GM12878 (cell line): ENCODE measurements around the gene STK26. TPM values are rescaled to one million over a fixed set of nuclear protein-coding genes. Genes with fewer than 3 reads are reported as not detected.
"Not testable (repeated sequence)": the region's sequence is repeated elsewhere in the genome, so short reads cannot be mapped to it uniquely, and the experiment has no call there.

Source experiments
- ATAC-seq: fragments of 200-7000 bp; cut with Tn5 transposase; 3 replicates; pipeline ENCODE4 v1.9.1; 2020; ENCODE audit warnings: mild to moderate bottlenecking, moderate library complexity
- BruUV-seq: library from RNA; stranded (reverse); fragments of 400-500 nt; replicated peaks from 2 replicates; lab custom pipeline; 2021; lab: Mats Ljungman, UMichigan
- CTCF ChIA-PET: fragments of 300-600 bp; sonication (Branson Sonifier 250); formaldehyde crosslinking; extraction: SDS; loops from one replicate; lab custom pipeline; 2021; ENCODE audit warnings: inconsistent platforms; lab: Yijun Ruan, JAX
- POLR2A ChIA-PET: fragments of 350-600 bp; formaldehyde crosslinking; extraction: SDS; loops from one replicate; lab custom pipeline; 2021; ENCODE audit warnings: inconsistent platforms; lab: Charles Lee
- RAD21 ChIA-PET: fragments of 300-600 bp; sonication (Branson Sonifier 250); formaldehyde crosslinking; loops from one replicate; lab custom pipeline; 2023; ENCODE audit warnings: antibody characterized with exemption; ENCODE audit not compliant: unreplicated experiment; lab: Charles Lee
- SMC1A ChIA-PET: fragments of 300-600 bp; sonication (Branson Sonifier 250); formaldehyde crosslinking; loops from one replicate; lab custom pipeline; 2023; ENCODE audit not compliant: unreplicated experiment, uncharacterized antibody; lab: Charles Lee
- DNase-seq: peaks from one replicate; pipeline ENCODE4 v3.0.0-alpha.2; 2011; ENCODE audit warnings: low read depth, low spot score
- FAIRE-seq: peaks from 3 replicates; lab custom pipeline; 2011; peaks lifted over from hg19 to GRCh38; lab: Jason Lieb, UNC
- H2AFZ ChIP-seq: 2 replicates; pipeline ENCODE4 v1.6.0; 2011; ENCODE audit warnings: low read depth, low read length, control low read depth; ENCODE audit not compliant: control insufficient read depth
- H3K27ac ChIP-seq: 2 replicates; pipeline ENCODE4 v1.5.1; 2011; ENCODE audit warnings: control low read depth; ENCODE audit not compliant: control insufficient read depth, insufficient read depth
- H3K27me3 ChIP-seq, 2 experiments: replicated peaks in 1 of 2; 2 replicates each; pipeline versions ENCODE4 v1.6.0 to v1.6.1; 2011; ENCODE audit warnings: low read length in 1 of 2; ENCODE audit not compliant: control insufficient read depth in 2 of 2, insufficient read depth in 2 of 2
- H3K36me3 ChIP-seq, 2 experiments: 2 replicates each; pipeline ENCODE4 v1.5.1; 2011; ENCODE audit warnings: low read length in 1 of 2; ENCODE audit not compliant: control insufficient read depth in 2 of 2, insufficient read depth in 2 of 2
- H3K4me1 ChIP-seq: 2 replicates; pipeline ENCODE4 v1.6.1; 2011; ENCODE audit warnings: mild to moderate bottlenecking, low read length, moderate library complexity, mixed read lengths; ENCODE audit not compliant: control insufficient read depth, insufficient read depth
- H3K4me2 ChIP-seq: 2 replicates; pipeline ENCODE4 v1.6.0; 2011; ENCODE audit warnings: control low read depth; ENCODE audit not compliant: control insufficient read depth, insufficient read depth
- H3K4me3 ChIP-seq: fragments of 200-600 bp; sonication (generic); 2 replicates; pipeline ENCODE4 v1.5.1; 2016
- H3K79me2 ChIP-seq: 2 replicates; pipeline ENCODE4 v1.6.0; 2011; ENCODE audit warnings: low read length; ENCODE audit not compliant: control insufficient read depth, insufficient read depth
- H3K9ac ChIP-seq: 2 replicates; pipeline ENCODE4 v1.8.0; 2011; ENCODE audit warnings: low read length, control low read depth, mixed read lengths; ENCODE audit not compliant: control insufficient read depth, insufficient read depth
- H3K9me3 ChIP-seq: replicated peaks from 3 replicates; pipeline ENCODE4 v1.5.1; 2011; ENCODE audit warnings: mild to moderate bottlenecking, low read length; ENCODE audit not compliant: control insufficient read depth, insufficient read depth
- H4K20me1 ChIP-seq: 2 replicates; pipeline ENCODE4 v1.6.0; 2011; ENCODE audit not compliant: control insufficient read depth, insufficient read depth
- KLF5 ChIP-seq: fragments of 450-650 bp; IDR thresholded peaks from 2 replicates; pipeline ENCODE4 v1.6.1; 2014; ENCODE audit warnings: mild to moderate bottlenecking; ENCODE audit not compliant: partially characterized antibody
- RAD21 ChIP-seq: IDR thresholded peaks from 2 replicates; pipeline ENCODE4 v1.6.1; 2011; ENCODE audit warnings: mild to moderate bottlenecking, low read depth, low read length, moderate library complexity; ENCODE audit not compliant: insufficient read depth
- RAD51 ChIP-seq: fragments of 450-650 bp; IDR thresholded peaks from 2 replicates; pipeline ENCODE4 v1.6.1; 2016; ENCODE audit warnings: moderate library complexity, mild to moderate bottlenecking, inconsistent platforms
- SIX5 ChIP-seq: IDR thresholded peaks from 2 replicates; pipeline ENCODE4 v1.6.1; 2011; ENCODE audit warnings: mild to moderate bottlenecking, low read depth, low read length, moderate library complexity; ENCODE audit not compliant: severe bottlenecking
- SMARCA5 ChIP-seq: fragments of 450-650 bp; IDR thresholded peaks from 2 replicates; pipeline ENCODE4 v1.6.1; 2017; ENCODE audit warnings: mild to moderate bottlenecking
- ZNF24 ChIP-seq: fragments of 450-650 bp; IDR thresholded peaks from 2 replicates; pipeline ENCODE4 v1.6.1; 2017; ENCODE audit warnings: antibody characterized with exemption, mild to moderate bottlenecking
- ZNF274 ChIP-seq: IDR thresholded peaks from one replicate; pipeline ENCODE4 v1.8.0; 2011; ENCODE audit not compliant: insufficient read length, insufficient read depth
- WGBS: methylation state at CpG from one replicate; pipeline ENCODE4 v1.1.6; 2016; ENCODE audit warnings: low lambda C conversion rate; ENCODE audit not compliant: insufficient replicate concordance, insufficient coverage; ENCODE audit errors: missing lambda C conversion rate; 5-methylcytosine and 5-hydroxymethylcytosine counted together
- in situ Hi-C: fragments of 300-500 bp; cut with MboI; formaldehyde crosslinking; loops from 9 replicates; pipeline ENCODE4 v1.14.3; 2018; ENCODE audit warnings: mixed read lengths
- intact Hi-C: fragments of 100-400 bp; cut with micrococcal nuclease; formaldehyde crosslinking; loops from one replicate; pipeline ENCODE4 v1.14.2; 2022; ENCODE audit not compliant: unreplicated experiment
- polyA plus RNA-seq, 11 experiments: library from polyadenylated mRNA; depleted of rRNA in 4 of 11; unstranded in 6 of 11; stranded (reverse) in 5 of 11; fragments of >200 nt; fragmentation: Nextera tagmentation in 4 of 11; fragmentation: Illumina TruSeq in 1 of 11; extraction: Ambion mirVana in 4 of 11; extraction: Trizol in 1 of 11; gene quantifications; 1 replicate in 1 of 11; 2 replicates in 10 of 11; pipeline versions ENCODE4 v1.2.1 to v1.2.3, GENCODE V29; 2011 to 2016; ENCODE audit warnings: inconsistent platforms in 2 of 11, missing spikeins in 2 of 11, low read depth in 1 of 11
- total RNA-seq, 4 experiments: library from RNA; depleted of rRNA in 3 of 4; stranded (reverse); fragments of >200 nt in 3 of 4; fragmentation: Illumina TruSeq in 1 of 4; extraction: Trizol in 1 of 4; gene quantifications; 2 replicates each; pipeline versions ENCODE4 v1.2.1 to v1.2.3, GENCODE V29; 2013 to 2021
- TF ChIP-seq, protein P1 (sequence below): fragments of 450-650 bp; IDR thresholded peaks from 2 replicates; pipeline ENCODE4 v1.6.1; 2014; ENCODE audit warnings: mild to moderate bottlenecking
- TF ChIP-seq, protein P2 (sequence below): fragments of 450-650 bp; IDR thresholded peaks from 2 replicates; pipeline ENCODE4 v1.6.1; 2016; ENCODE audit warnings: mild to moderate bottlenecking, moderate library complexity, borderline replicate concordance

STK26 gene
- total and polyA plus RNA-seq, 10 of the 15 experiments (the other 5 are each of a cell fraction or from before 2014, with no cell fraction given), result 30.4 to 78.6 (median 58.8) TPM

DNA sequence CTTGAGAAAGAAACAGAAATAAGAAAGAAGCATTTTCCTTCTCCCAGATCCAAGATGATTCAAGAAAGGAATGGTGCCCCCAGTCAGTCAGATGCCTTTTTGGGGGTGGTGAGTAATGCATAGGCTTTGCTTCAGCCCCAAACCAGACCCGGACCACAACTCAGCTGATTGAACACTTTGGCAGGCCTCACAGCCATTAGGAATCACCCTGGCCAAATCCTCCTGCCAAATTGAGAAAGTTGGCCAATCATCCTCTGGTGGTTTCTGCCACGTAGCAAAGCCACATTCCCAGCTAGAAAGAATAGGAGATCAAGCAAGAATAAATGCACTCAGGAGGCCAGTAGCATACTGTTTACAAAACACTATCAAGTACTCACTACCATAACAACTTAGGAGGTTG is 71.1 kb downstream of the STK26 start (continued):
- TF ChIP-seq RAD21, result no peak

DNA sequence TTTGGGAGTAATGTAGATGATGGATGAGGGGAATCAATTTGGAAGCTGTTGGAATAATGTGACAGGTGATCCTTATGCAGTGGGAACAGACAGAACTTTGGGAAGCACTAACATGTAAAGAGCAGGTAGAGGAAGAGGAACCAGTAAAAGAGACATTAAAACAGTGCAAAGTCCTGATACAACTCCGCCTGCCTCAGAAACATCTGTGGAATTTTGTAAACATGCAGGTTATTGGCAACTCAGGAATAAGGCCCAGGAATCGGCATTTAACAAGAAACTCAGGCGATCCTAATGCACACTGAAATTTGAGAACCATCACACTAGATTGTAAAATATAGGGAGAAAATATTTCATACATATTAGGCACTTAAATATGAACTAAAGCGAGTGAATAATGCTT is 75.6 kb downstream of the STK26 start:
- H3K4me3 ChIP-seq, in situ Hi-C loops, H3K27ac ChIP-seq, H4K20me1 ChIP-seq, H3K4me1 ChIP-seq, H3K9ac ChIP-seq, H3K4me2 ChIP-seq, H3K9me3 ChIP-seq, H3K36me3 ChIP-seq, BruUV-seq, ATAC-seq, POLR2A ChIA-PET, H2AFZ ChIP-seq, H3K79me2 ChIP-seq, DNase-seq, H3K27me3 ChIP-seq, SMC1A ChIA-PET: not testable (repeated sequence)
- FAIRE-seq, result peak; percentile 52
- ChIA-PET CTCF (interaction anchor here (2.2 kb wide), 1 partner anchor 121 kb away, joined by 5 read pairs; the partner anchor contains the start of gene RAP2C), RAD21 (interaction anchor here (1.2 kb wide), 1 partner anchor 121 kb away, joined by 3 read pairs; no protein-coding TSS in a partner anchor)
- 39% methylated on average over 4 of the region's 4 CpGs for WGBS
- intact Hi-C loops, result loop anchor here (5.0 kb wide), 1 partner anchor 534 kb away; no protein-coding TSS in a partner anchor

DNA sequence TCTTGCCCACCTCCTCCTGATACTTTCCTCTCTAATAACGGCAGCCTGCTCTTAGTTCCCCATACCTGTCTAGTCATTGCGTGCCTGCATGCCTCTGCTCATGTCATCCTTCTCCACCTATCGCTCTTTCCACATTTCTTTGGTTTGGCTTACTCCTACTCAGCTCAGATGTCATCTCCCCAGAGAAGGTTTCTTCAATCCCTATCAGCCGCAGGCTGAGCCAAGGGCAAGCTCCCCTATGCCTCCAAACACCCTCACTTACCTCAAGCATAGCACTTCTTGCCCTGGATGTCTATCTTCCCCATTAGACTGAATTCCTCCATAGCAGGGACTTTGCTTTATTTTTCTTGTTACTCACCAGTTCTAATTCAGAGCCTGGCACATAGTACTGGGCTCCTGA is 78.1 kb downstream of the STK26 start:
- H3K9ac ChIP-seq, result no peak overlapping the region
- FAIRE-seq, result no peak
- H3K4me1 ChIP-seq, result no peaks in the 10 kb centered on the region
- no peak for DNase-seq
- ChIA-PET POLR2A (no interaction called here), SMC1A (interaction anchor here (1.0 kb wide), 1 partner anchor 28 kb away, joined by 3 read pairs; no protein-coding TSS in a partner anchor), RAD21 (interaction anchor here (1.0 kb wide), 1 partner anchor 118 kb away, joined by 4 read pairs; the partner anchor contains the start of gene RAP2C), CTCF (interaction anchor here (1.0 to 3.4 kb wide), 2 partner anchors 9 to 118 kb away, joined by 4 to 11 read pairs; partner anchors contain the start of gene RAP2C)
- no TSS peak for BruUV-seq
- H3K36me3 ChIP-seq, result no peaks in the 10 kb centered on the region
- no peak overlapping the region for H3K4me2 ChIP-seq
- in situ Hi-C loops, result no loop called here
- H3K27ac ChIP-seq, result no peak overlapping the region
- WGBS, result 11% methylated on average over 4 of the region's 4 CpGs
- no peaks in the 10 kb centered on the region for H4K20me1 ChIP-seq
- no peaks in the 10 kb centered on the region for H3K79me2 ChIP-seq
- no peak for ATAC-seq
- intact Hi-C loops, result no loop called here
- H3K27me3 ChIP-seq, result peaks cover 2 to 6% of the 10 kb centered on the region in 2 experiments; a peak in 2 of 4 replicates
- no peaks in the 10 kb centered on the region for H3K9me3 ChIP-seq
- H3K4me3 ChIP-seq, result no peak overlapping the region
- H2AFZ ChIP-seq, result no peak overlapping the region
- TF ChIP-seq, protein P1, sequence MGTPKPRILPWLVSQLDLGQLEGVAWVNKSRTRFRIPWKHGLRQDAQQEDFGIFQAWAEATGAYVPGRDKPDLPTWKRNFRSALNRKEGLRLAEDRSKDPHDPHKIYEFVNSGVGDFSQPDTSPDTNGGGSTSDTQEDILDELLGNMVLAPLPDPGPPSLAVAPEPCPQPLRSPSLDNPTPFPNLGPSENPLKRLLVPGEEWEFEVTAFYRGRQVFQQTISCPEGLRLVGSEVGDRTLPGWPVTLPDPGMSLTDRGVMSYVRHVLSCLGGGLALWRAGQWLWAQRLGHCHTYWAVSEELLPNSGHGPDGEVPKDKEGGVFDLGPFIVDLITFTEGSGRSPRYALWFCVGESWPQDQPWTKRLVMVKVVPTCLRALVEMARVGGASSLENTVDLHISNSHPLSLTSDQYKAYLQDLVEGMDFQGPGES, result no peak
- no peak for TF ChIP-seq ZNF24
- TF ChIP-seq, protein P2, sequence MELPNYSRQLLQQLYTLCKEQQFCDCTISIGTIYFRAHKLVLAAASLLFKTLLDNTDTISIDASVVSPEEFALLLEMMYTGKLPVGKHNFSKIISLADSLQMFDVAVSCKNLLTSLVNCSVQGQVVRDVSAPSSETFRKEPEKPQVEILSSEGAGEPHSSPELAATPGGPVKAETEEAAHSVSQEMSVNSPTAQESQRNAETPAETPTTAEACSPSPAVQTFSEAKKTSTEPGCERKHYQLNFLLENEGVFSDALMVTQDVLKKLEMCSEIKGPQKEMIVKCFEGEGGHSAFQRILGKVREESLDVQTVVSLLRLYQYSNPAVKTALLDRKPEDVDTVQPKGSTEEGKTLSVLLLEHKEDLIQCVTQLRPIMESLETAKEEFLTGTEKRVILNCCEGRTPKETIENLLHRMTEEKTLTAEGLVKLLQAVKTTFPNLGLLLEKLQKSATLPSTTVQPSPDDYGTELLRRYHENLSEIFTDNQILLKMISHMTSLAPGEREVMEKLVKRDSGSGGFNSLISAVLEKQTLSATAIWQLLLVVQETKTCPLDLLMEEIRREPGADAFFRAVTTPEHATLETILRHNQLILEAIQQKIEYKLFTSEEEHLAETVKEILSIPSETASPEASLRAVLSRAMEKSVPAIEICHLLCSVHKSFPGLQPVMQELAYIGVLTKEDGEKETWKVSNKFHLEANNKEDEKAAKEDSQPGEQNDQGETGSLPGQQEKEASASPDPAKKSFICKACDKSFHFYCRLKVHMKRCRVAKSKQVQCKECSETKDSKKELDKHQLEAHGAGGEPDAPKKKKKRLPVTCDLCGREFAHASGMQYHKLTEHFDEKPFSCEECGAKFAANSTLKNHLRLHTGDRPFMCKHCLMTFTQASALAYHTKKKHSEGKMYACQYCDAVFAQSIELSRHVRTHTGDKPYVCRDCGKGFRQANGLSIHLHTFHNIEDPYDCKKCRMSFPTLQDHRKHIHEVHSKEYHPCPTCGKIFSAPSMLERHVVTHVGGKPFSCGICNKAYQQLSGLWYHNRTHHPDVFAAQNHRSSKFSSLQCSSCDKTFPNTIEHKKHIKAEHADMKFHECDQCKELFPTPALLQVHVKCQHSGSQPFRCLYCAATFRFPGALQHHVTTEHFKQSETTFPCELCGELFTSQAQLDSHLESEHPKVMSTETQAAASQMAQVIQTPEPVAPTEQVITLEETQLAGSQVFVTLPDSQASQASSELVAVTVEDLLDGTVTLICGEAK, result no peak
- no peak for TF ChIP-seq ZNF274
- no peak for TF ChIP-seq SMARCA5
- TF ChIP-seq SIX5, result no peak
- no peak for TF ChIP-seq RAD51
- TF ChIP-seq KLF5, result no peak
